IMR-90 (cell line): ENCODE data around the gene ZNF423. TPM values are rescaled to one million over a fixed set of nuclear protein-coding genes. Genes with fewer than 3 reads are reported as not detected.

Source experiments
- ATAC-seq: fragments of 200-7000 bp; cut with Tn5 transposase; 2 replicates; pipeline ENCODE4 v1.9.1; 2020; ENCODE audit warnings: low read depth, mild to moderate bottlenecking, moderate library complexity
- BruUV-seq: library from RNA; stranded (reverse); fragments of 400-500 nt; replicated peaks from 2 replicates; lab custom pipeline; 2021; lab: Mats Ljungman, UMichigan
- CTCF ChIA-PET: fragments of 300-600 bp; formaldehyde crosslinking; extraction: SDS; loops from one replicate; lab custom pipeline; 2021; ENCODE audit warnings: antibody characterized with exemption; lab: Yijun Ruan, JAX
- POLR2A ChIA-PET: fragments of 300-600 bp; sonication (Branson Sonifier 250); formaldehyde crosslinking; loops from one replicate; lab custom pipeline; 2022; ENCODE audit warnings: antibody characterized with exemption; ENCODE audit not compliant: unreplicated experiment; lab: Charles Lee
- DNase-seq: peaks from one replicate; pipeline ENCODE4 v3.0.0; 2013
- H2AFZ ChIP-seq: replicated peaks from 2 replicates; pipeline ENCODE3; 2013; ENCODE audit warnings: low read length, mild to moderate bottlenecking; ENCODE audit not compliant: poor library complexity
- H2AK5ac ChIP-seq: 2 replicates; pipeline ENCODE4 v1.6.1; 2013; ENCODE audit warnings: low read depth, low read length, inconsistent platforms
- H2AK9ac ChIP-seq: replicated peaks from 2 replicates; pipeline ENCODE3; 2013; ENCODE audit warnings: mild to moderate bottlenecking, low read depth, low read length, moderate library complexity; ENCODE audit not compliant: poor library complexity
- H2BK120ac ChIP-seq: 2 replicates; pipeline ENCODE4 v1.6.1; 2013; ENCODE audit warnings: low read depth, low read length, inconsistent platforms
- H2BK15ac ChIP-seq: 3 replicates; pipeline ENCODE4 v1.6.1; 2013; ENCODE audit warnings: low read depth, low read length, inconsistent platforms
- H2BK20ac ChIP-seq: 2 replicates; pipeline ENCODE4 v1.6.1; 2013; ENCODE audit warnings: low read depth, mild to moderate bottlenecking, inconsistent platforms, low read length, moderate library complexity
- H2BK5ac ChIP-seq: 2 replicates; pipeline ENCODE4 v1.6.1; 2013; ENCODE audit warnings: mild to moderate bottlenecking, low read depth, low read length, inconsistent platforms; ENCODE audit not compliant: poor library complexity, severe bottlenecking
- H3K14ac ChIP-seq: replicated peaks from 2 replicates; pipeline ENCODE4 v1.6.1; 2013; ENCODE audit warnings: low read depth, low read length, inconsistent platforms
- H3K18ac ChIP-seq: 2 replicates; pipeline ENCODE4 v1.6.1; 2013; ENCODE audit warnings: low read depth, low read length, control low read depth
- H3K23ac ChIP-seq: 2 replicates; pipeline ENCODE4 v1.6.1; 2013; ENCODE audit warnings: low read depth, low read length, inconsistent platforms
- H3K27ac ChIP-seq: 2 replicates; pipeline ENCODE4 v1.5.1; 2013; ENCODE audit warnings: mild to moderate bottlenecking, control low read depth, low read length; ENCODE audit not compliant: insufficient read depth
- H3K27me3 ChIP-seq: 2 replicates; pipeline ENCODE4 v1.6.1; 2013; ENCODE audit warnings: low read length; ENCODE audit not compliant: control insufficient read depth, insufficient read depth
- H3K36me3 ChIP-seq: 2 replicates; pipeline ENCODE4 v1.6.1; 2013; ENCODE audit warnings: low read length, mixed read lengths; ENCODE audit not compliant: control insufficient read depth, insufficient read depth
- H3K4ac ChIP-seq: 2 replicates; pipeline ENCODE4 v1.6.1; 2013; ENCODE audit warnings: low read depth, low read length, inconsistent platforms
- H3K4me1 ChIP-seq: 2 replicates; pipeline ENCODE4 v1.6.1; 2013; ENCODE audit warnings: low read length, mixed read lengths; ENCODE audit not compliant: control insufficient read depth, insufficient read depth
- H3K4me2 ChIP-seq: 2 replicates; pipeline ENCODE4 v1.6.1; 2013; ENCODE audit warnings: low read depth, mild to moderate bottlenecking, control low read depth, low read length, moderate library complexity
- H3K4me3 ChIP-seq: 2 replicates; pipeline ENCODE4 v1.5.1; 2013; ENCODE audit warnings: low read depth, mild to moderate bottlenecking, control low read depth, low read length, moderate library complexity; ENCODE audit not compliant: insufficient read depth
- H3K56ac ChIP-seq: 2 replicates; pipeline ENCODE4 v1.6.1; 2013; ENCODE audit warnings: low read length, inconsistent platforms; ENCODE audit not compliant: insufficient read depth; ENCODE audit errors: extremely low read depth
- H3K79me1 ChIP-seq, 2 experiments: 2 replicates each; pipeline ENCODE4 v1.6.1; 2013; ENCODE audit warnings: low read length in 2 of 2, inconsistent platforms in 1 of 2, low read depth in 1 of 2
- H3K9ac ChIP-seq: 2 replicates; pipeline ENCODE4 v1.6.1; 2013; ENCODE audit warnings: low read depth, low read length, control low read depth
- H3K9me1 ChIP-seq: 2 replicates; pipeline ENCODE4 v1.6.1; 2013; ENCODE audit warnings: low read length, inconsistent platforms; ENCODE audit not compliant: insufficient read depth
- H3K9me3 ChIP-seq: 2 replicates; pipeline ENCODE4 v1.6.1; 2013; ENCODE audit warnings: low read length; ENCODE audit not compliant: control insufficient read depth, insufficient read depth
- H4K20me1 ChIP-seq: 2 replicates; pipeline ENCODE4 v1.6.1; 2013; ENCODE audit warnings: low read length, inconsistent platforms; ENCODE audit not compliant: insufficient read depth
- H4K5ac ChIP-seq: 2 replicates; pipeline ENCODE4 v1.6.1; 2013; ENCODE audit warnings: mild to moderate bottlenecking, low read depth, low read length, control low read depth
- H4K8ac ChIP-seq, 2 experiments: 2 replicates each; pipeline ENCODE4 v1.6.1; 2013; ENCODE audit warnings: low read depth in 2 of 2, low read length in 2 of 2, control low read depth in 1 of 2, inconsistent platforms in 1 of 2
- H4K91ac ChIP-seq: 2 replicates; pipeline ENCODE4 v1.6.1; 2013; ENCODE audit warnings: low read depth, low read length, inconsistent platforms; ENCODE audit not compliant: insufficient read depth
- BHLHE40 ChIP-seq: fragments of 150-350 bp; IDR thresholded peaks from 2 replicates; pipeline ENCODE4 v1.6.1; 2016; ENCODE audit warnings: mild to moderate bottlenecking, low read depth, low read length
- CEBPB ChIP-seq: IDR thresholded peaks from 2 replicates; pipeline ENCODE4 v1.6.1; 2012; ENCODE audit warnings: low read depth, low read length, improper control_type of control experiment
- CHD1 ChIP-seq: IDR thresholded peaks from 2 replicates; pipeline ENCODE4 v1.6.1; 2012; ENCODE audit warnings: low read depth, low read length, improper control_type of control experiment
- CTCF ChIP-seq: conservative IDR thresholded peaks from 2 replicates; pipeline ENCODE4 v1.5.1; 2012; ENCODE audit warnings: mild to moderate bottlenecking, low read depth, low read length, improper control_type of control experiment
- ELK1 ChIP-seq: fragments of 150-350 bp; IDR thresholded peaks from 2 replicates; pipeline ENCODE4 v1.6.1; 2016; ENCODE audit warnings: low read depth, mild to moderate bottlenecking, low read length, moderate library complexity, borderline replicate concordance
- FOS ChIP-seq: fragments of 150-350 bp; IDR thresholded peaks from 2 replicates; pipeline ENCODE4 v1.6.1; 2016; ENCODE audit warnings: low read depth, low read length
- MAFK ChIP-seq: IDR thresholded peaks from 2 replicates; pipeline ENCODE4 v1.6.1; 2012; ENCODE audit warnings: low read depth, low read length, improper control_type of control experiment
- MAZ ChIP-seq: IDR thresholded peaks from 2 replicates; pipeline ENCODE4 v1.6.1; 2012; ENCODE audit warnings: low read depth, mild to moderate bottlenecking, low read length, improper control_type of control experiment, moderate library complexity, borderline replicate concordance
- MXI1 ChIP-seq: IDR thresholded peaks from 2 replicates; pipeline ENCODE4 v1.6.1; 2012; ENCODE audit warnings: low read depth, mild to moderate bottlenecking, low read length, moderate library complexity, borderline replicate concordance
- NFE2L2 ChIP-seq: fragments of 150-350 bp; IDR thresholded peaks from 2 replicates; pipeline ENCODE4 v1.6.1; 2016; ENCODE audit warnings: low read depth, mild to moderate bottlenecking, low read length
- POLR2A ChIP-seq: IDR thresholded peaks from 2 replicates; pipeline ENCODE4 v1.6.1; 2012; ENCODE audit warnings: mild to moderate bottlenecking, low read depth, low read length
- RAD21 ChIP-seq: IDR thresholded peaks from 2 replicates; pipeline ENCODE4 v1.6.1; 2012; ENCODE audit warnings: low read length, improper control_type of control experiment
- RCOR1 ChIP-seq: IDR thresholded peaks from 2 replicates; pipeline ENCODE4 v1.6.1; 2012; ENCODE audit warnings: mild to moderate bottlenecking, low read length, improper control_type of control experiment; ENCODE audit not compliant: insufficient replicate concordance
- RFX5 ChIP-seq: IDR thresholded peaks from 2 replicates; pipeline ENCODE4 v1.8.0; 2012; ENCODE audit warnings: low read depth, mild to moderate bottlenecking, low read length, moderate library complexity
- SMC3 ChIP-seq: fragments of 150-350 bp; IDR thresholded peaks from 2 replicates; pipeline ENCODE4 v1.6.1; 2016; ENCODE audit warnings: low read depth, mild to moderate bottlenecking, antibody characterized with exemption, low read length, moderate library complexity
- USF2 ChIP-seq: fragments of 150-350 bp; IDR thresholded peaks from 2 replicates; pipeline ENCODE4 v1.6.1; 2017; ENCODE audit warnings: mild to moderate bottlenecking, antibody characterized with exemption, low read length, low read depth
- WGBS, 2 experiments: methylation state at CpG; one replicate each; pipeline versions ENCODE4 v1.1.5 to v1.1.7; 2013; ENCODE audit warnings: missing lambda C conversion rate in 2 of 2; ENCODE audit not compliant: insufficient read length in 1 of 2; ENCODE audit errors: extremely low coverage in 2 of 2; 5-methylcytosine and 5-hydroxymethylcytosine counted together
- dilution Hi-C: fragments of 300-500 bp; cut with HindIII; formaldehyde crosslinking; loops from one replicate; pipeline ENCODE4 v1.14.3; 2018; ENCODE audit warnings: low sequenced_read_pairs; ENCODE audit not compliant: unreplicated experiment
- in situ Hi-C: fragments of 300-500 bp; cut with MboI; formaldehyde crosslinking; loops from 3 replicates; pipeline ENCODE4 v1.14.3; 2019; ENCODE audit warnings: low sequenced_read_pairs, inconsistent platforms, mixed read lengths
- intact Hi-C: fragments of 100-400 bp; cut with micrococcal nuclease; formaldehyde crosslinking; loops from 2 replicates; pipeline ENCODE4 v1.10.0; 2022
- polyA plus RNA-seq, 3 experiments: library from polyadenylated mRNA; depleted of rRNA; stranded (reverse); fragments of >200 nt; gene quantifications; 2 replicates each; pipeline ENCODE4 v1.2.3, GENCODE V29; 2012; ENCODE audit warnings: low replicate concordance in 1 of 3
- total RNA-seq: library from RNA; depleted of rRNA; stranded (reverse); fragments of >200 nt; gene quantifications from 2 replicates; pipeline ENCODE4 v1.2.3, GENCODE V29; 2012

ZNF423 gene
- total and polyA plus RNA-seq, 2 of the 4 experiments (the other 2 are of a cell fraction) = under 0.01 to 0.10 TPM

GRCh38 chr16:49890876-49891275 lies 35.0 kb upstream of the ZNF423 start:
- Histone ChIP-seq H3K9me3 (no peaks in the 10 kb centered on the region), H3K27ac (no peak overlapping the region), H3K56ac (no peak overlapping the region), H3K79me1 (no peaks in the 10 kb centered on the region), H4K5ac (no peak overlapping the region), H2BK20ac (no peak overlapping the region), H3K18ac (no peak overlapping the region), H2BK120ac (no peak overlapping the region), H2BK15ac (no peak overlapping the region), H3K27me3 (peaks cover 1% of the 10 kb centered on the region), H3K9ac (no peak overlapping the region), H2BK5ac (no peak overlapping the region), H2AK9ac (no peak overlapping the region), H2AFZ (no peak overlapping the region), H3K4ac (no peak overlapping the region), H3K4me3 (no peak overlapping the region), H3K4me1 (no peaks in the 10 kb centered on the region), H3K14ac (no peak overlapping the region), H3K23ac (no peak overlapping the region), H3K9me1 (no peaks in the 10 kb centered on the region), H4K91ac (no peak overlapping the region), H3K36me3 (no peaks in the 10 kb centered on the region), H4K8ac (no peak overlapping the region), H3K4me2 (no peak overlapping the region), H2AK5ac (no peak overlapping the region), H4K20me1 (no peaks in the 10 kb centered on the region)
- DNase-seq = no peak
- intact Hi-C loops = no loop called here
- CTCF ChIA-PET = no interaction called here
- in situ Hi-C loops = no loop called here
- ATAC-seq = no peak
- dilution Hi-C loops = no loop called here
- TF ChIP-seq ELK1 = no peak
- no peak for TF ChIP-seq RCOR1
- TF ChIP-seq POLR2A = no peak
- no peak for TF ChIP-seq FOS
- no peak for TF ChIP-seq RAD21
- TF ChIP-seq MAFK = no peak
- TF ChIP-seq BHLHE40 = no peak
- TF ChIP-seq CTCF = no peak
- TF ChIP-seq SMC3 = no peak
- no peak for TF ChIP-seq RFX5
- TF ChIP-seq MXI1 = no peak
- no peak for TF ChIP-seq CEBPB
- no peak for TF ChIP-seq CHD1
- TF ChIP-seq NFE2L2 = no peak
- no peak for TF ChIP-seq USF2
- no peak for TF ChIP-seq MAZ
- POLR2A ChIA-PET = no interaction called here
- whole genome bisulfite sequencing, 2 experiments = no CpG with 5 or more reads among the region's 5 CpGs
- BruUV-seq = no TSS peak
